Stomach (tissue), 4 donors: ENCODE measurements around the gene ENPP6.

ENCODE experiments used
- POLR2A ChIP-seq, 4 donors: fragments of 450-650 bp; IDR thresholded peaks; one replicate each; pipeline ENCODE4 v1.6.1; 2016; ENCODE audit warnings: antibody characterized with exemption in 4 of 4, control low read depth in 2 of 4, mild to moderate bottlenecking in 1 of 4, moderate library complexity in 1 of 4
- POLR2AphosphoS5 ChIP-seq, 3 donors: sonication (generic); formaldehyde crosslinking; IDR thresholded peaks; one replicate each; pipeline ENCODE4 v1.6.1; 2016; ENCODE audit warnings: antibody characterized with exemption in 3 of 3
- TF ChIP-seq, protein P1 (sequence below), 7 experiments: fragments of 450-650 bp in 4 of 7; fragments of 200-600 bp in 3 of 7; sonication (generic) in 3 of 7; IDR thresholded peaks; one replicate each; pipeline ENCODE4 v1.5.1; 2016 to 2019; ENCODE audit warnings: antibody characterized with exemption in 7 of 7, control low read depth in 2 of 7, mild to moderate bottlenecking in 1 of 7

GRCh38 chr4:184217634-184218033 is at the start of gene ENPP6:
- TF ChIP-seq, protein P1, sequence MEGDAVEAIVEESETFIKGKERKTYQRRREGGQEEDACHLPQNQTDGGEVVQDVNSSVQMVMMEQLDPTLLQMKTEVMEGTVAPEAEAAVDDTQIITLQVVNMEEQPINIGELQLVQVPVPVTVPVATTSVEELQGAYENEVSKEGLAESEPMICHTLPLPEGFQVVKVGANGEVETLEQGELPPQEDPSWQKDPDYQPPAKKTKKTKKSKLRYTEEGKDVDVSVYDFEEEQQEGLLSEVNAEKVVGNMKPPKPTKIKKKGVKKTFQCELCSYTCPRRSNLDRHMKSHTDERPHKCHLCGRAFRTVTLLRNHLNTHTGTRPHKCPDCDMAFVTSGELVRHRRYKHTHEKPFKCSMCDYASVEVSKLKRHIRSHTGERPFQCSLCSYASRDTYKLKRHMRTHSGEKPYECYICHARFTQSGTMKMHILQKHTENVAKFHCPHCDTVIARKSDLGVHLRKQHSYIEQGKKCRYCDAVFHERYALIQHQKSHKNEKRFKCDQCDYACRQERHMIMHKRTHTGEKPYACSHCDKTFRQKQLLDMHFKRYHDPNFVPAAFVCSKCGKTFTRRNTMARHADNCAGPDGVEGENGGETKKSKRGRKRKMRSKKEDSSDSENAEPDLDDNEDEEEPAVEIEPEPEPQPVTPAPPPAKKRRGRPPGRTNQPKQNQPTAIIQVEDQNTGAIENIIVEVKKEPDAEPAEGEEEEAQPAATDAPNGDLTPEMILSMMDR (IDR thresholded peaks at IDR 0.05): no peak
- no peak for TF ChIP-seq POLR2AphosphoS5 (IDR thresholded peaks at IDR 0.05)
- TF ChIP-seq POLR2A (IDR thresholded peaks at IDR 0.05): no peak
